Measurements from ENCODE around the gene IL17RB.

Gene IL17RB, protein sequence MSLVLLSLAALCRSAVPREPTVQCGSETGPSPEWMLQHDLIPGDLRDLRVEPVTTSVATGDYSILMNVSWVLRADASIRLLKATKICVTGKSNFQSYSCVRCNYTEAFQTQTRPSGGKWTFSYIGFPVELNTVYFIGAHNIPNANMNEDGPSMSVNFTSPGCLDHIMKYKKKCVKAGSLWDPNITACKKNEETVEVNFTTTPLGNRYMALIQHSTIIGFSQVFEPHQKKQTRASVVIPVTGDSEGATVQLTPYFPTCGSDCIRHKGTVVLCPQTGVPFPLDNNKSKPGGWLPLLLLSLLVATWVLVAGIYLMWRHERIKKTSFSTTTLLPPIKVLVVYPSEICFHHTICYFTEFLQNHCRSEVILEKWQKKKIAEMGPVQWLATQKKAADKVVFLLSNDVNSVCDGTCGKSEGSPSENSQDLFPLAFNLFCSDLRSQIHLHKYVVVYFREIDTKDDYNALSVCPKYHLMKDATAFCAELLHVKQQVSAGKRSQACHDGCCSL

DNA sequence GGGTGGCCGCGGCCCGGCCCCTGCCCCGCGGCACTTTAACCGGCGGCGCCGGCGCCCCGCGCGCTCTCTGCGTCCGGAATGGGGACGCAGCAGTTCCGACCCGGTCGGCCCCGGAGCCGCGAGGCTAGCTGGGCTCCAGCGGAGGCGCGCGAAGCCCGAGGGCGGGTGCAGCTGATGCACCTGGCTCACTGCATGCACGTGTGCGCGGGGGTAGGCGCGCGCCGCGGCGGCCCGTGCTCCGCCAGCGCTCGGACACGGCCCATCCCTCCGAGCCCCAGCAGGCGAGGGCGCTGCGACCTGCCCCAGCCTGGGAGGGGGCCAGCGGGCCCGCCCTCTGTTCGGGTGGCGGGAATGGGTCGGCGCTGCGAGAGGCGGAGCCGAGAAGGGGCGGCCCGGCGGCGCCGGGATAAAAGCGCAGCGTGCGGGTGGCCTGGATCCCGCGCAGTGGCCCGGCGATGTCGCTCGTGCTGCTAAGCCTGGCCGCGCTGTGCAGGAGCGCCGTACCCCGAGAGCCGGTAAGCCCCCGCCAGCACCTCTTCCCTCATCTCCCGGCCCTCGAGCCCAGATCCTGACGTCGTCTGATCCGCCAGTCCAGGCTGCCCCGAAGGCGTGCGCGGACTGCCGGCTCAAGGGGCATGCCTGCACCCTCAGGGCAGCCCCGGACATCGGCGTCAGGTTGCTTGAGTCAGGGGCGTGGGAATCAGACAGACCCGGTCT, at the start of gene IL17RB, which contains the start of gene CHDH:
IL17RB (plus strand) TSS at position 435 of the 717 bp plus-strand sequence; CDS start at position 456, 21 bp downstream.
CHDH (minus strand) TSS at position 286 of the 717 bp plus-strand sequence. CDS start 22,411 bp downstream, outside the sequence.
- TF ChIP-seq CTCF (IDR thresholded peaks at IDR 0.05; ENCODE audit: borderline replicate concordance, insufficient read depth, low read depth, low read length): no peak
- peak within 1 kb of the TSS; percentile 66 for H3K4me3 ChIP-seq (ENCODE audit: low read depth, low read length)

GRCh38 chr3:53798144-53798543, 48.2 kb upstream of the IL17RB start:
- TF ChIP-seq CTCF (IDR thresholded peaks at IDR 0.05; ENCODE audit: borderline replicate concordance, insufficient read depth, low read depth, low read length): no peak
- H3K4me3 ChIP-seq (ENCODE audit: low read depth, low read length): no peak overlapping the region

DNA sequence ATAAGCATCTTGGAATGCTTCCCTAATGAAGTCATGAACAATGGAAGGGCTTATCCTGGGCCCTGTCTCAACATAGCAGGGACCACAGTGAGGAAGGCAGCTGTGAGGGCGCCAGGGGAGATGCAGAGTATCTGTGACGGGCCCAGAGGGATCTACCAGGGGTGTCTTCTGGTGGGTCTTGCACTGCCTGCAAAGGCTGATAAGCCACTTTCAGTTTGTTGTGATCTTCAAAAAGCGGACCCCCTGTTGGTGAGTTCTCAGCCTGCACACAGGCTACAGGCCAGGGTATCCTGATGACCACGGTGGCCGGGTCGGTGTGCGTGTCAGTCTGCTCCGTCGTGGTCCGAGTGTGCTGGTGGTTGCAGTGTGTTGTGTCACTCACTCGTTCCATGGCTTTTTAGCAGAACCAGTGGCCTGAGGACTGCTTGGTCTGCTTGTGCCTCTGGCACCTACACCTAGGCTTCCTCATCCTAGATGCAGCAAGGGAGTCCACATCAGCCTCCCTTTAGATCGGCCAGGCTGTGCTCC, 47.0 kb upstream of the IL17RB start:
- TF ChIP-seq CTCF (IDR thresholded peaks at IDR 0.05; ENCODE audit: borderline replicate concordance, insufficient read depth, low read depth, low read length): no peak
- H3K4me3 ChIP-seq (ENCODE audit: low read depth, low read length): no peak overlapping the region

DNA sequence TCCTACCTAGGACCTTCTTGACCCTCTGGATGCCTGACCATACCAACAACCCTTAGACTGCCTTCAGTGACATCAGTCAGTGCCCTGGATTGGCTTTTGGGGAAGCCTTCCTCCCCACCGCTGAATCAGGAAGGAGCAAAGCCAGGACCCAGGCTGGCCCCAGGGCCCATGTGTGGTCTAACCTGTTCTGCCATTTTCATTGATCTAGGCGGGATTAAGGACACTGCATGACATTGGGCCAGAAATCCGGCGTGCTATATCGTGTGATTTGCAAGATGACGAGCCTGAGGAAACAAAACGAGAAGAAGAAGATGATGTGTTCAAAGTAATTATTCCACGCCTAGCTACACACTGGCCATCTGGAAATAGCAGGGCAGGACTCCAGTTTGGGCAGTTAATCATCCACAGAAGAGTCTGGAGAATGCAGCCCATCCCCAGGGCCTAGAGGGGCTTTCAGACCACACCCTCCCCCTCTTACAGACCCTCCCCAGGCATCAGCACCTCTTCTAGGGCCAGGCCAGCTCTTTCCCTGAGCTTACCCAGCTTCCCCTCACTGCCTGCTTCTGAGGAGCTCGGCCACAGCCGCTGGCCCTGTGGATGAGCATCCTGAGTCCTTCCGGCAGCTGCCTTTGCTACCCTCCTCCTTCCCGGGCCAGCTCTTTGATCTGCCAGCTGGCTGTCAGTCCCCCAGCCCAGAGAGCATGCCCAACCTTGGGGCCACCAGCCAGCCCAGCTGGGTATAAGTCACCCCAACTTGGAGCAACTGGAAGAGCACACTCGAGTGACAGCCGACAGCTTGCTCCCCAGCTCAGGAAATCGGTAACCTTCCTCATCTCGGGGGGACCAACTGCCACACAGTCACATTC, 46.1 kb upstream of the IL17RB start:
- no peak overlapping the region for H3K4me3 ChIP-seq (ENCODE audit: low read depth, low read length)
- TF ChIP-seq CTCF (IDR thresholded peaks at IDR 0.05; ENCODE audit: borderline replicate concordance, insufficient read depth, low read depth, low read length): no peak

GRCh38 chr3:53801319-53801718, 45.0 kb upstream of the IL17RB start:
- H3K4me3 ChIP-seq (ENCODE audit: low read depth, low read length): no peak overlapping the region
- TF ChIP-seq CTCF (IDR thresholded peaks at IDR 0.05; ENCODE audit: borderline replicate concordance, insufficient read depth, low read depth, low read length): no peak

DNA sequence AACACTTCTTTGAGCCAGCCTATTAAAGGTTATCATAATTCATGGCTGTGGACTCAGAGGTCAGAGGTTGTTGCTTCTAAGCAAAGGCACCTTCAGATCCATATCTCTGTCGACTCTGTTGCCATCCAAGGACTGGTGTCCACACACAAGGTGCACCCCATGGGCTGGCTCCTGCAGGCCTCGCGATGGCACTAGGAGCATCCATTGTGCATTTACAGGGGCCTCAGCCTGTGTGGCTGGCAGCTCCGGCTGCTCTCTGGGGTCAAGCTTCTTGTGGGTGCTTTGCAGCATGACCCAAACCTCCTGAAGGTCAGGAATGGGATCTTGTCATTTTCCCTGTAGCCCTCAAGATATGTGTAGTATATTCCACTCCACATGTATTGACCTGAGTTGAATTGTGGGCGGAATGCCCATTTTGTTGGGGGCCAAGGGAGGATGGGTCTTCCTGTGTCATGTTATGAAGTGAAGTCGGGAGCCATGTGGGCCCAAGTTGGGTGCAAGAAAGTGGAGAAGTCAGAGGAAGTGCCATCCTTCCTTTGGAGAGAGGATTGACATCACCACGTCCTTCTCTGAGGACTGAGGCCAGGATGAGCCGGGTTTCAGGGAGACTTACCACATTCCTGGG, 44.0 kb upstream of the IL17RB start:
- no peak overlapping the region for H3K4me3 ChIP-seq (ENCODE audit: low read depth, low read length)
- no peak for TF ChIP-seq CTCF (IDR thresholded peaks at IDR 0.05; ENCODE audit: borderline replicate concordance, insufficient read depth, low read depth, low read length)

Measured in GM12875 (cell line).